Panc1 (cell line): ENCODE results near the gene MEGF10.

Source experiments
- POLR2AphosphoS5 ChIP-seq: IDR thresholded peaks from 2 replicates; pipeline ENCODE4 v1.6.1; 2012; ENCODE audit warnings: mild to moderate bottlenecking, low read depth, low read length, moderate library complexity
- SIN3A ChIP-seq: IDR thresholded peaks from 2 replicates; pipeline ENCODE4 v1.6.1; 2012; ENCODE audit warnings: low read depth, mild to moderate bottlenecking, low read length, moderate library complexity, borderline replicate concordance; ENCODE audit not compliant: insufficient read depth
- TCF7L2 ChIP-seq: IDR thresholded peaks from 2 replicates; pipeline ENCODE4 v1.6.1; 2011; ENCODE audit warnings: mild to moderate bottlenecking, low read depth, low read length, inconsistent platforms
- TF ChIP-seq, protein P1 (sequence below): fragments of 450-650 bp; IDR thresholded peaks from 2 replicates; pipeline ENCODE4 v1.5.1; 2017; ENCODE audit warnings: mild to moderate bottlenecking
- TF ChIP-seq, protein P2 (sequence below), 2 experiments: IDR thresholded peaks; 2 replicates each; pipeline ENCODE4 v1.6.1; 2011 to 2012; ENCODE audit warnings: low read depth in 2 of 2, control low read depth in 1 of 2, low read length in 1 of 2, mild to moderate bottlenecking in 1 of 2, moderate library complexity in 1 of 2; ENCODE audit not compliant: insufficient read depth in 1 of 2

DNA sequence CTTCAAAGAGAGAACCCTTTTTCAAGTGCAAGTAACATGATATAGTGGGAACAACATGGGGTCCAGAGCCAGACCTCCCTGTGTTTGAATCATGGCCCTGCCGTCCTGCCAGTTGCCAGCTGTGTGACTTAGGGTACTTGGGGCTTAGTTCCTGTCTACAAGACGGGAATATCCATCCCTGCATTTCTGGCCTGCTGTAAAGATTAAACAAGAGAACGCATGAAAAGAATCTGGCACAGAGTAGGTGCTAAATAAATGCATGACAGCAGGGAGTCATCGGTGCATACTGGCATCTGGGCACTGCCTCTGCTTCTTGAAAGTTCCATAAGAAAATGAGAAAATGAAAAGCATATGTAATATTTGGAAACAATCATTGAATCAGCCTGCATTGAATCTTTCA lies 149.0 kb downstream of the MEGF10 start:
- TF ChIP-seq, protein P1, sequence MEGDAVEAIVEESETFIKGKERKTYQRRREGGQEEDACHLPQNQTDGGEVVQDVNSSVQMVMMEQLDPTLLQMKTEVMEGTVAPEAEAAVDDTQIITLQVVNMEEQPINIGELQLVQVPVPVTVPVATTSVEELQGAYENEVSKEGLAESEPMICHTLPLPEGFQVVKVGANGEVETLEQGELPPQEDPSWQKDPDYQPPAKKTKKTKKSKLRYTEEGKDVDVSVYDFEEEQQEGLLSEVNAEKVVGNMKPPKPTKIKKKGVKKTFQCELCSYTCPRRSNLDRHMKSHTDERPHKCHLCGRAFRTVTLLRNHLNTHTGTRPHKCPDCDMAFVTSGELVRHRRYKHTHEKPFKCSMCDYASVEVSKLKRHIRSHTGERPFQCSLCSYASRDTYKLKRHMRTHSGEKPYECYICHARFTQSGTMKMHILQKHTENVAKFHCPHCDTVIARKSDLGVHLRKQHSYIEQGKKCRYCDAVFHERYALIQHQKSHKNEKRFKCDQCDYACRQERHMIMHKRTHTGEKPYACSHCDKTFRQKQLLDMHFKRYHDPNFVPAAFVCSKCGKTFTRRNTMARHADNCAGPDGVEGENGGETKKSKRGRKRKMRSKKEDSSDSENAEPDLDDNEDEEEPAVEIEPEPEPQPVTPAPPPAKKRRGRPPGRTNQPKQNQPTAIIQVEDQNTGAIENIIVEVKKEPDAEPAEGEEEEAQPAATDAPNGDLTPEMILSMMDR, result no peak
- TF ChIP-seq POLR2AphosphoS5 (no peak), SIN3A (no peak), TCF7L2 (no peak)
- TF ChIP-seq, protein P2, sequence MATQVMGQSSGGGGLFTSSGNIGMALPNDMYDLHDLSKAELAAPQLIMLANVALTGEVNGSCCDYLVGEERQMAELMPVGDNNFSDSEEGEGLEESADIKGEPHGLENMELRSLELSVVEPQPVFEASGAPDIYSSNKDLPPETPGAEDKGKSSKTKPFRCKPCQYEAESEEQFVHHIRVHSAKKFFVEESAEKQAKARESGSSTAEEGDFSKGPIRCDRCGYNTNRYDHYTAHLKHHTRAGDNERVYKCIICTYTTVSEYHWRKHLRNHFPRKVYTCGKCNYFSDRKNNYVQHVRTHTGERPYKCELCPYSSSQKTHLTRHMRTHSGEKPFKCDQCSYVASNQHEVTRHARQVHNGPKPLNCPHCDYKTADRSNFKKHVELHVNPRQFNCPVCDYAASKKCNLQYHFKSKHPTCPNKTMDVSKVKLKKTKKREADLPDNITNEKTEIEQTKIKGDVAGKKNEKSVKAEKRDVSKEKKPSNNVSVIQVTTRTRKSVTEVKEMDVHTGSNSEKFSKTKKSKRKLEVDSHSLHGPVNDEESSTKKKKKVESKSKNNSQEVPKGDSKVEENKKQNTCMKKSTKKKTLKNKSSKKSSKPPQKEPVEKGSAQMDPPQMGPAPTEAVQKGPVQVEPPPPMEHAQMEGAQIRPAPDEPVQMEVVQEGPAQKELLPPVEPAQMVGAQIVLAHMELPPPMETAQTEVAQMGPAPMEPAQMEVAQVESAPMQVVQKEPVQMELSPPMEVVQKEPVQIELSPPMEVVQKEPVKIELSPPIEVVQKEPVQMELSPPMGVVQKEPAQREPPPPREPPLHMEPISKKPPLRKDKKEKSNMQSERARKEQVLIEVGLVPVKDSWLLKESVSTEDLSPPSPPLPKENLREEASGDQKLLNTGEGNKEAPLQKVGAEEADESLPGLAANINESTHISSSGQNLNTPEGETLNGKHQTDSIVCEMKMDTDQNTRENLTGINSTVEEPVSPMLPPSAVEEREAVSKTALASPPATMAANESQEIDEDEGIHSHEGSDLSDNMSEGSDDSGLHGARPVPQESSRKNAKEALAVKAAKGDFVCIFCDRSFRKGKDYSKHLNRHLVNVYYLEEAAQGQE (IDR thresholded peaks at IDR 0.05; ENCODE audit: insufficient read depth in 1 of 2, low read depth in 2 of 2, low read length in 1 of 2), result no peak
